GM06990 (cell line): ENCODE data around the gene MT1HL1.
"Not testable (repeated sequence)": the region's sequence is repeated elsewhere in the genome, so short reads cannot be mapped to it uniquely, and the experiment has no call there.

ENCODE experiments used
- DNase-seq: peaks from one replicate; pipeline ENCODE4 v3.0.0-alpha.2; 2011; ENCODE audit not compliant: insufficient read length; ENCODE audit errors: extremely low read depth
- H3K27me3 ChIP-seq: replicated peaks from 2 replicates; pipeline ENCODE4 v1.6.0; 2011; ENCODE audit warnings: low read length; ENCODE audit not compliant: control insufficient read depth, insufficient read depth
- H3K36me3 ChIP-seq: 2 replicates; pipeline ENCODE4 v1.5.1; 2011; ENCODE audit warnings: low read length; ENCODE audit not compliant: control insufficient read depth, insufficient read depth
- H3K4me3 ChIP-seq: replicated peaks from 2 replicates; pipeline ENCODE4 v1.5.1; 2011; ENCODE audit warnings: low read depth, mild to moderate bottlenecking, control low read depth, low read length
- CTCF ChIP-seq: IDR thresholded peaks from 2 replicates; pipeline ENCODE4 v1.5.1; 2011; ENCODE audit warnings: low read length, control low read depth, mild to moderate bottlenecking, inconsistent platforms; ENCODE audit not compliant: insufficient read depth, poor library complexity, severe bottlenecking

MT1HL1 gene

GRCh38 chr1:236989290-236990051 is 14.8 kb downstream of the MT1HL1 start:
- DNase-seq = no peak
- no peak for TF ChIP-seq CTCF
- H3K36me3 ChIP-seq = no peaks in the 10 kb centered on the region

DNA sequence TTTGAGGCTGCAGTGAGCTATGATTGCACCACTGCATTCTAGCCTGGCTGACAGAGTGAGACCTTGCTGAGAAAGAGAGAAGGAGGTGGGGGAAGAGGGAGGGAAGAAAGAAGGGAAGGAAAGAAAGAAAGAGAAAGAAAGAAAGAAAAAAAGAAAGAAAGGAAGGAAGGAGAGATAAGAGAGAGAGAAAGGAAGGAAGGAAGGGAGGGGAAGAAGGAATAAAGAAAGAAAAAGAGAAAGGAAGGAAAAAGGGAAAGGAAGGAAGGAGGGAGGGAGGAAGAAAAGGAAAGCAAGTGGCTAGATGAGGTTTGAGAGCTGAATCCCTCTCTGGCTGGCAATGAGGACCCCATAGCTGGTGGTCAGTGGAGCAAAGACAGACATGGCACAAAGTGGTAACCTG is 20.4 kb downstream of the MT1HL1 start:
- no peak overlapping the region for H3K4me3 ChIP-seq
- no peaks in the 10 kb centered on the region for H3K36me3 ChIP-seq
- TF ChIP-seq CTCF = no peak
- H3K27me3 ChIP-seq = no peaks in the 10 kb centered on the region
- DNase-seq = no peak

More at GRCh38 chr1:236989290-236990051, 14.8 kb downstream of the MT1HL1 start:
- H3K4me3 ChIP-seq = no peak overlapping the region
- no peaks in the 10 kb centered on the region for H3K27me3 ChIP-seq

DNA sequence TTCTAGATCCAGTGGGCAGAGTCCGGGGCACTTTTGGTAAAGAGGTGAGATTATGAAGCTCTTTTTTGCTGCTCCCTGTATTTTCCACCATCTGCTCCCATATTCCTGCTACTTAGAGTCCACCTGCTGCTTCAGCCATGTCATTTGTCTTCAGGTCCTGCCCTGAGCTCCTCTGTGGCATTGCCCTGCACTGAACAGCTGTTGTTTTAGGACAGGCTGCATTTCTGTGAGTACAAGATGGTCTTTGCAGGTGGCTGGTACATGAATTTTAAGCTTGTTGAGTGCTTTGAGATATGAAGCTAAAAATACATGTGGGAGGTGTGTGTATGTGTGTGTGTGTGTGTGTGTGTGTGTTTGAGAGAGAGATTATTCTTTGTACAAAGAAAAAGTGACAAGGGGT is 21.9 kb downstream of the MT1HL1 start:
- no peak overlapping the region for H3K4me3 ChIP-seq
- H3K27me3 ChIP-seq = no peaks in the 10 kb centered on the region; the same call in 1 of the 2 replicates
- no peak for TF ChIP-seq CTCF
- DNase-seq = no peak
- no peaks in the 10 kb centered on the region for H3K36me3 ChIP-seq

DNA sequence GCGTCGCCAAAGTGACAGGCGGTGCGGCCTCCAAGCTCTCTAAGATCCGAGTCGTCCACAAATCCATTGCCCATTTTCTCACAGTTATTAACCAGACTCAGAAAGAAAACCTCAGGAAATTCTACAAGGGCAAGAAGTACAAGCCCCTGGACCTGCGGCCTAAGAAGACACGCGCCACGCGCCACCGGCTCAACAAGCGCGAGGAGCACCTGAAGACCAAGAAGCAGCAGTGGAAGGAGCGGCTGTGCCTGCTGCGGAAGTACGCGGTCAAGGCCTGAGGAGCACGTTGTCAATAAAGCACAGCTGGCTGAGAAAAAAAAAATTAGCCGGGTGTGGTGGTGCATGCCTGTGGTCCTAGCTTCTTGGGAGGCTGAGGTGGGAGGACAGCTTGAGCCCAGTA is 22.8 kb downstream of the MT1HL1 start:
- H3K36me3 ChIP-seq, H3K27me3 ChIP-seq, H3K4me3 ChIP-seq, DNase-seq: not testable (repeated sequence)

DNA sequence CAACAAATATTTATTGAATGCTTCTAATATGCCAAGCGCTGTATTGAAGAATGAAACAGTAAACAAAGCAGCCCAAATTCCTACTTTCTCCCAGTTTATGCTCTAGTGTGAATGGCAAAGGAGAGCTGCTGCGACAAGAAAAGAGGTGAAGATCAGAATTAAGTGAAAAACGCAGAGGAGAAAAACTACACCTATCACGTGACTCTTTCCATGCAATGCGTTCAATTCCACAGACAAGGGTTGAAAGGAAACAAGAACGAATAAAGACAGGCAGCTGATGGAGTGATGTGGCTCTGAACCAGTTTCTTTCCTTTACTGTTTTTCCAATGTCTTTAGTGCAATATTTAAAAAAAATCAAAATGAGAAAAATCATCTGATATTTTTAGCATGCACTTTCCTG is 23.6 kb downstream of the MT1HL1 start:
- DNase-seq = no peak
- Histone ChIP-seq H3K27me3 (no peaks in the 10 kb centered on the region; the same call in 1 of the 2 replicates), H3K36me3 (no peaks in the 10 kb centered on the region), H3K4me3 (no peak overlapping the region)
- no peak for TF ChIP-seq CTCF

GRCh38 chr1:236979149-236979900 is 24.9 kb downstream of the MT1HL1 start:
- Histone ChIP-seq H3K27me3 (no peaks in the 10 kb centered on the region; the same call in 1 of the 2 replicates), H3K36me3 (no peaks in the 10 kb centered on the region), H3K4me3 (no peak overlapping the region)
- no peak for DNase-seq
- TF ChIP-seq CTCF = no peak
